GM21423 (cell line): ENCODE measurements around the gene SLC29A1.

ENCODE experiments used
- ATAC-seq: cut with Tn5 transposase; IDR thresholded peaks from one replicate; pipeline ENCODE4 v1.9.1; 2021; ENCODE audit warnings: mild to moderate bottlenecking, moderate library complexity; ENCODE audit not compliant: unreplicated experiment

Gene SLC29A1

DNA sequence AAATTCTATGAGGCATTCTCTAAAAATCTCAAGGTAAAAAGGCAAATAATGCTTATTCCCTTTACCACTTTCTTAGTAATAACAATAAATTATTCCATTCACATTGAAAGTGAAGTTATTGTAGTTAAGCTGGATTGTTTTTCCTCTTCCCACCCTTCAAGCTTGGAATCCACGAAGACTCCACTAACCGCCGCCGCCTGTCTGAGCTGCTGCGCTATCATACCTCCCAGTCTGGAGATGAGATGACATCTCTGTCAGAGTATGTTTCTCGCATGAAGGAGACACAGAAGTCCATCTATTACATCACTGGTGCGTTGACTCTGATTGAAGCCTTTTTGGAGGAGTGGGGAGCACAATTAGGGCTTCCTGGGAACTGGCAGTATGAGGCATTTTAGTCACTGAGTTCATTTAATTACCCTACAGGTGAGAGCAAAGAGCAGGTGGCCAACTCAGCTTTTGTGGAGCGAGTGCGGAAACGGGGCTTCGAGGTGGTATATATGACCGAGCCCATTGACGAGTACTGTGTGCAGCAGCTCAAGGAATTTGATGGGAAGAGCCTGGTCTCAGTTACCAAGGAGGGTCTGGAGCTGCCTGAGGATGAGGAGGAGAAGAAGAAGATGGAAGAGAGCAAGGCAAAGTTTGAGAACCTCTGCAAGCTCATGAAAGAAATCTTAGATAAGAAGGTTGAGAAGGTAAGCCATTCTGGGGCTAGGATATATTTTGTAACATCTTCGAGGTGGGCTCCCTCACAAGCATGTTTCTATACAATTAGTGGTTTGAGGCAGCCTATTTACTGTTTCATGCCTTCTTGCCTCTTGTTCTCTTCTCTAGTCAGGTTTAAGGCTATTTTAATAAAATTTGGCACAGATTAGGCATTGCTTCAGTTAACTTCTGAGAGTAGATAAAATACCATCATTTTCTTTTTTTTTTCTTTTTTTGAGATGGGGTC lies 28.5 kb downstream of the SLC29A1 start:
- no peak for ATAC-seq

DNA sequence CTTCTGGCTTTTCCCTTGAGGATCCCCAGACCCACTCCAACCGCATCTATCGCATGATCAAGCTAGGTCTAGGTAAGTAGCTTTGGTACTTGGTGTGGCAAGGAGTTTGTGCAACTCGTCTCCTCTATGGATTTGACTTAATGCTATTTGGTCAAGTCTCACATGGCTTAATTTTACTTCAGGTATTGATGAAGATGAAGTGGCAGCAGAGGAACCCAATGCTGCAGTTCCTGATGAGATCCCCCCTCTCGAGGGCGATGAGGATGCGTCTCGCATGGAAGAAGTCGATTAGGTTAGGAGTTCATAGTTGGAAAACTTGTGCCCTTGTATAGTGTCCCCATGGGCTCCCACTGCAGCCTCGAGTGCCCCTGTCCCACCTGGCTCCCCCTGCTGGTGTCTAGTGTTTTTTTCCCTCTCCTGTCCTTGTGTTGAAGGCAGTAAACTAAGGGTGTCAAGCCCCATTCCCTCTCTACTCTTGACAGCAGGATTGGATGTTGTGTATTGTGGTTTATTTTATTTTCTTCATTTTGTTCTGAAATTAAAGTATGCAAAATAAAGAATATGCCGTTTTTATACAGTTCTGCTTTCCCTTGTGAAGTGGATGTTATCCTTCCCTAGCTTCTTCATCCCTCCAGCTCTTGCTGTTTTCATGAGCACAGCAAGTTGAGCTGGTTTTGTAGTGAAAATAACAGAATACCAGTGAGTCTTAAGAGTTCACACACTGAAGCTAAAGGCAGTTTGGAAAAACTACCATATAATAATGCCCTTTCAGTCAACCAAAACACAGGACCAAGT lies 30.1 kb downstream of the SLC29A1 start:
- ATAC-seq, result no peak

DNA sequence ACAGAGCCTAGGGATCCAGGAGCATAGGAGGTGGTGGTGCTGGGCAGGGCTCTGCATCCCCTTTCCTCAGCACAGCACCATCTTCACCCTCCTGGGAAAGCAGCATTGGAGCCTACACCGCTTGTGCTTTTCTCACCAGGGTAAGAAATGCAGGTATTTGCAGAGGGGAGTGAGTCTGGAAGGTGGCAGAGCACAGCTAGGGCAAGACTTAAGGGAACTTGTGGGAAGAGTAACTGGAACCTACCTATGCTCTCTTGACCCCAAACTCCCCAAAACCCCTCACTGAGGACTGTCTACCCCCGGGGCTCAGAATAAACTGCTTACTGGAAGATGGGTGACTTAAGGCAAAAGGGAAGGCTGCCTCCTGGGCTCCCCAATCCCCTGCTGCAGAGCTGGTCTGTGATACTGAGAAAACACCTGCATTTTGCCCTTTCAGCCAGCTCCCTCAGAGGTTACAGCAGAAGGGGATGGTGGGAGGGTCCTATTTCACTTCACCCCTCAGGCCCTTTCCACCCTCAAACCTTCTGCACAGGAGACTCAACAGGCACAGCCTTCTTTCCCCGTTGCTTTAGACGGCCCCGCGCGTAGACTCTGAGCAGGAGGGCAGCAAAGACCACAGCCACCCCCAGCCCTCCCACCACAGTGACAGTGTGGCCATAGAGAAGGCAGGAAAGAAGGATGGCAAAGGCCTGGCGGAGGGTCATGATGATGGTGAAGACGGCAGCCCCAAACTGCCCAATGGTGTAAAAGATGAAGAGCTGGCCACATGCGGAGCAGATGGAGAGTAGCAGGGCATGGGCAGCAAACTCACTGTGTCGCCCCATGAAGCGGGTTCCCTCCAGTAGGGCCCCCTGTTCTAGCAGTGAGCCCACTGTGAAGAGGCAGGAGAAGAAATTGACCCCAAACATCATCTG lies 31.1 kb downstream of the SLC29A1 start:
- no peak for ATAC-seq

DNA sequence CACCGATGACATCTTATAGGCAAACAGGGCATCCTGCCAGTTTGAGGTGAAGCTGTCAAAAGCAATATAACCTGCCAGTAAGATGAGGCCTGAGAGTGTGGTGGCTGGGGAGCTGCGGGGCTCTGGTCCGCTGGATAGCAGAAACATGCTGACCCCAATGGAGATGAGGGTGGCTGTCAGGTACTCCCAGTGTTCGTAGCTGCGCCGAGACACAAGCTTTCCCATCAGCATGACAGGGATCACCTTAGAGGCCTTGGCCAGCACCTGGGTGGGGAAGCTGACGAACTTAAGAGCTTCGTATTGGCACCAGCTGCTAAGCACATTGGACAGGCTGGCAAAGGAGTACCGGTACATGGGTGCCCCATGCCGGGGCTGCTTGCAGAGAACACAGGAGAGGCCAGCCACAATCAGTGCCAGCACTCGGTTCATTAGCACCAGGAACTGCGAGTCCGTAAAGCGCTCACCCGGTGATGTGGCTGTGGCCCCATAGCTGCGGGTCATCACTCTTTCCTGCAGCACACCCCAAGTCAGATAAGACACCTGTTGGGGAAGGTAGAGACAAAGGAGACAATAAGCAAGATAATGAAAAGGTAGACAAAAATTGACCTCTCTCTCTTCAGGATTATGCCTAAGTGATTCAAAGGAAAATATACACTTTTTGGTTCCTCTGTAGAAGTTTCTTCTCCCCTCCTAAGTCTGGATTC lies 31.9 kb downstream of the SLC29A1 start:
- no peak for ATAC-seq

DNA sequence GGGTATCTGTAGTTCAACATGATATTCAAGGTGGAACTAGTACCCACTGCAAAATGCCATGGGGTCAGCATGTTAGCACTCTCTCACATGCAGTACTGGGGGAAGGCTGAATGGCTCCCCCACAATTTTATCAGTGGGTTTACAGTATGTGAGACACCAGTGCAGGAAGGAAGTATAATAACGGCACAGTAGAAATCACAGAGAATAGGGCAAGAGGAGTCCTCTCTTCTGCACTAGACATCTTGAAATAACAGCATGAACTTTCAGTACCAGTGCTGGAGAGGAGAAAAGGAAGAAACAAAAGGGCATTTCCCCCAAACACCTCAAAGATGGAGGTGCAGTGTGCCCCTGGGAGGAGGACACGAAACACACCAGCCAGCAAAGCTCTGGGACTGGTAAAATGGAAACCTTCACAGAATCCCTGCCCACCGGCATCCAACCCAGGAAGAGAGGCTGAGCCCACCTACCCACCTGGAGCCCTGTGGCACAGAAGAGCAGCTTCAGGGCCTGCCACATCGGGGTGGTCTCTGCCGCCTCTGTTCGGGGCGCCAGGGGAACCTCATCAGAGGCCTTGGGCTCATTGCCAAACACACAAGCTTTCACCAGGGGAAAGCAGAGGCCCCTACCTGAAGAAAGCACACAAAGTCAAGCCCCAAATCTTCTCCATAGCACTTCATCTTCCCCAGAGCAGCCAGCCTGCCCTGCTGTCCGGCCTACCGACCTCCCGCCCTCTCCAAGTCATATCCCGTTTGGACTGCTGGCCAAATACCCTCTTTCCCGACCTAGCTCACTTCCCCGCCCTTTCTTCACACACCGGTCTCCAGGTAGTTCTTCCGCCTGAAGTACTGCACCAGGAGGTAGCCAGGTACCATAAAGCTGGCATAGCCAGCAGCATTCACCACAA lies 32.7 kb downstream of the SLC29A1 start:
- no peak for ATAC-seq

DNA sequence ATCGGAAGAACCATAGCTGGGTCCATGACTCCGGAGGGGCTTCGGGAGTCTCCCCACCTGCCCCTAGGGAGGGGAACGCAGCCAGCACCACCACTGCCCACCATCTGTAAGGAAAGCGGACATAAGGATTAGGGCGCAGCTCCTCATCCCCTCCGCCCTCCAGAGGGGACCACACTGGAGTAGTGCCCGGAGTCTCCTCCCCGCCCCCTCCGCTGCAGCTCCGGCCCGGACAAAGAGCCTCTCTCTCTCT lies 33.3 kb downstream of the SLC29A1 start:
- ATAC-seq, result no peak

GRCh38 chr6:44257025-44257752 lies 33.8 kb downstream of the SLC29A1 start, which contains the start of gene SLC35B2:
SLC35B2 (minus strand) TSS chr6:44257528; CDS start chr6:44257410, 118 bp downstream.
- ATAC-seq, result peak; percentile 48

DNA sequence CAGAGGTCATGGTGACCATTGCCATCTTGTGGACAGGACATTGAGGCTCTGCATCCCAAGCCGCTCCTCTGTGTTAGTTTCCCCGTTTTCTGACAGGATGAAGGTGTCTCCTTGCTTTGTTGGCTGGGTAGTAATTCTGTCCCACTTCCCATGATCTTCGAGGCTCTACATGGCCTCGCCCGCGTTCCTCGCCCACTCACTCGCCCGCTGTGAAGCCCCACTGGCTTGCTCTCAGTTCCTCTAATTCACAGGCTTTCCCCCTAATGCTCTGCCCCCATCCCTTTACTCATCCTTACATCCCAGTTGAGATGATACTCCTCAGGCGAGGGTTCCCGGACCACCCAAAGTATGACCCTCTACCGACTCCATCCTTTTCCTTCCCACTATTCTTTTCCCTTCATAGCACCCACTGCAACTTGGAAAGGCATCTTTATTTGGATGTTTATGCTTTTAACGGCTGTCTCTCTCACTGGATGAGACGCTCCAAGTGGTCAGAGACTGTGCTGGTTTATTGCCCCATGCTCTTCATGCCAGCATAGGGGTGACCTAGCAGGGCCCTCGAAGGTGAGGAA lies 34.4 kb downstream of the SLC29A1 start:
- ATAC-seq, result peak; percentile 12

GRCh38 chr6:44258325-44258863 lies 35.0 kb downstream of the SLC29A1 start:
- ATAC-seq, result no peak

GRCh38 chr6:44258921-44259320 lies 35.5 kb downstream of the SLC29A1 start:
- ATAC-seq, result no peak

- ATAC-seq, result no peak
These were observed 36.6 kb downstream of the SLC29A1 start for GRCh38 chr6:44260011-44260410.

DNA sequence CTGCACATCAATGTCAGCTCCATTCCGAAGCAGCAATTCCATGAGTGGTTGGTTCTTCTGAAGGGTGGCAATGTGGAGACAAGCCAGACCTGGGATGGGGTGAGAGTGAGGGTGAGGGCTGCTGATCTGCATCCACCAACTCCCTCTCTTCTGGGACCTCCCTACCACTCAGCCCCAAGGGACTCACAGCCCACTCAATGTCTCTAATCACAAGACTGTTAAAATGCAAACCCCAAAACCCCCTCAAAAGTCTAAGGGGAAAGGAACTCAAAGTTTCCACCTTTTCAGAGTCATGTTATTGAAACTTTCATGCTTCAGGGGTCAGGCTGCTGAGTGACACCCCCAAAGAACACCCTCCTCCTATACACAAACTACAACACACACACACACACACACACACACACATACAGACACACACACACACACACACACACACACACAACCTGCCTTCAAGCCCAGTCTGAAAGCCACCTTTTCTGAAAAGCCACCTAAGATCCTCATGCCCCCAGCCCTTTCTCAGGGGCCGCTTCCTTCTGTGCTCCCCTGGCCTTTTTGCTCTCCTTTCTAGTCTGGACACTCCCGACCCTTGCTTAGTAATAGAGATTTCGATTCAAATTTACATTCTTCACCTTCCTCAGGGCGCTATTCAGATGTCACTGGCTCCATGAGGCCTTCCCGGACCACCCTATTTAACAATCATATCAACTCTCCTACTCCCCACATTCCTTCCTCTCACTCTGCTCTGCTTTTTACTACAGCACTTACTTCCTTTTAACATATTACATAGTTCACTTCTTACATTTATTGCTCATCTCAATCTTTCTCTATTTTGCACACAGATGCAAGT lies 37.3 kb downstream of the SLC29A1 start:
- ATAC-seq, result no peak

DNA sequence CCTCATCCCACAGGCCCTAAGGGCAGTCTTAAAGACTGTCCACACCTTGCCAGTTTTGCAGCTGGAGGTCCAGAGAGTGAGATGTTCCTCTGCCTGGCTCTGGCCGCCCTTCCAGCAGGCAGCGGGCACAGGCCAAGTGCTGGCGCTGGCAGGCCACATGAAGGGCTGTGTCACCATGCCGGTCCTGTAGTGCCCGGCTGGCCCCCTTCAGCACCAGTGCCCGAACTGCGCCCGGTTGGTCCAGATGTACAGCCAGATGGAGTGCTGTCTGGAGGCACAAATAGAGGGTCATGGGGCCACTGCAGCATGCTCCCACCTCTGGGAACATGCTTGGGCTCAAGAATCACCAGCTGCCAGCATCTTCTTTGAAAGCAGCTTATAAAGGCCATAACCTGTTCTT lies 38.2 kb downstream of the SLC29A1 start:
- ATAC-seq, result no peak

DNA sequence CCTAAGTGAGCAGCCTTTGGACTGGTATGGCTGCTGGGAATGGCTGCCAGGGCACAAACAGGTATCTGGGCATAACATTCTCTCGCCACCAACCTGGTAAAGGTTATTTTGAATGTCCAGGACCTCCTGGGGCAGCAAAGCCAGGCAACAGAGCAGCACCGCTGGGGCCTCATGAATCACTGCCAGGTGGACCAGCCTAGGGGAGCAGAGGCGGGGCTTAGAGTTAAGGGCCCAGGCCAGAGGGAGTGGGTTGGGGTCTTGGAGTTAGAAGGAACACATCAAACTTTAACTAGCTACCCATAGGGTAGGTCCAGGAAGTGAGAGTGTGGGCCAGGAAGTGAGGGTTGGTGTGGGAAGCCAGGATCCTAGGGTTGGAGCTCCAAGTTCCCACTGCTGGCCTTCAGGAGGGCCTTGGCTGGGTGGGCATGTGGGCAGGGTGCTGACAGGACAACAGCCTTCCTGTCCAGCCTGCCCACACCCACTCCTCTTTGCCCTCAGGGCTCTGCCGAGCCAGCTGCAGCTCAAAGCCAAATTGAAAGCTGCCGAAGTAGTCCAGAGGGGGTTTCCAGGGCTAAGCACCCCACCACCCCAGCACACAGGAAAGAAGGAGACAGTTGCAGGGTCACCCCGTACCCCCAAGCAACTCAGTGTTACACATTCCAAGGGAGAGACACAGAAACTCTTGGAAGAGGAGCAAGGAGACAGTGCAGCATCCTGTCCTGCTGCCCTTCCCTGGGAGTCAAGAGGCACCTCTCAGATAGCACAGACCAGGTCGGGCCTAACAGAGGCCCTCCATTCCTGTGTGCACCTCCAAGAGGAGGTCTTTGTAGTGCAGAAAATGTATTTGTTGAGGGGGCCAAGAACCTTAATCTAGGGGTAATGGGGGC lies 39.3 kb downstream of the SLC29A1 start:
- no peak for ATAC-seq

DNA sequence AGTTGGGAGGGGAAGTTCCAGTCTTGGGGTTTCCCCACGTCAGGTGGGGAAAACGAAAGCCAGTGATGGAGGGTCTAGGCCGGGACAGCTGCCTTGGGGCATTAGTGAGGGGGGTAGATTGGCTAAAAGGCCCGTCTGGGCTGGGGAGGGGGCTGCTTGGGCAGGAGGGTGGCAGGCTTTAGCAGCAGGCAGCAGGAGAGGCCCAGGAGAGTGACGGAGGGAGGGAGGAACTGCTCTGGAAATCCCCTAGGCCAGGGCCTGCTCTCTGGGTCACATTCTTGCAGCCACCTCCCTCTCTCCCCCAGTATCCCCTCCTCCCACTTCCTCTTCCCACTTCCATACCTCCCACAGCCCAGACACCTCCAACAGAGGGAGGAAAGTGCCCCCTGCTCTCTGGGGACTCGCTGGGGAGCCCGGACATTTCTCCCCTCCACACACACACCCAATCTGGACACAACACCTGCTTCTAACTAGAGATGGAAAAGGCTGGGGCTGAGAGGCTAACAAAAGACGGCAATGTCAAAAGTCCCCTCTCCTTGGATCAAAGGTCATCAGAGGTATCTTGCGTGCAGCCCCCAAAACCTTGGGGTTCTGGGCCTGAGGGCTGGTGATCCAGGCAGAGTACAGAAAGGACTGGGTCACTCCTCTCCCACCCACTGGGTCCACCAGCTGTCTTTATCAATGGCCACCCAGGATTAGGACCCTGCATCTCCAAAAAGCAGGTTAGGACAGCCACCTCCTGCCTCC lies 40.1 kb downstream of the SLC29A1 start:
- ATAC-seq, result no peak
